Mesenchymal stem cell (in vitro differentiated cells and primary cell): Measurements from ENCODE around the gene STMP1.

Experiments used
- DNase-seq: peaks from one replicate; pipeline ENCODE4 v3.0.0-alpha.2; 2013
- H2AFZ ChIP-seq: one replicate; pipeline ENCODE4 v1.6.1; 2013; ENCODE audit warnings: low read depth, mild to moderate bottlenecking, control low read depth, inconsistent platforms, low read length, moderate library complexity
- H2AK5ac ChIP-seq: 2 replicates; pipeline ENCODE4 v1.6.1; 2013; ENCODE audit warnings: low read length, moderate library complexity, mild to moderate bottlenecking, inconsistent platforms; ENCODE audit not compliant: severe bottlenecking
- H2BK120ac ChIP-seq: one replicate; pipeline ENCODE4 v1.6.1; 2013; ENCODE audit warnings: low read depth, mild to moderate bottlenecking, inconsistent platforms, low read length, moderate library complexity
- H2BK12ac ChIP-seq, 2 experiments: one replicate each; pipeline ENCODE4 v1.6.1; 2013; ENCODE audit warnings: inconsistent platforms in 2 of 2, low read length in 2 of 2, mild to moderate bottlenecking in 2 of 2, moderate library complexity in 2 of 2, control low read depth in 1 of 2
- H2BK15ac ChIP-seq: one replicate; pipeline ENCODE4 v1.6.1; 2013; ENCODE audit warnings: mild to moderate bottlenecking, low read depth, inconsistent platforms; ENCODE audit not compliant: poor library complexity, severe bottlenecking
- H2BK5ac ChIP-seq: 2 replicates; pipeline ENCODE4 v1.6.1; 2013; ENCODE audit warnings: low read depth, mild to moderate bottlenecking, low read length, control low read depth, inconsistent platforms; ENCODE audit not compliant: poor library complexity, severe bottlenecking
- H3K14ac ChIP-seq, 2 experiments: one replicate each; pipeline ENCODE4 v1.6.1; 2013; ENCODE audit warnings: inconsistent platforms in 2 of 2, low read length in 2 of 2, control low read depth in 1 of 2, mild to moderate bottlenecking in 1 of 2, moderate library complexity in 1 of 2
- H3K18ac ChIP-seq, 2 experiments: one replicate each; pipeline ENCODE4 v1.6.1; 2013; ENCODE audit warnings: inconsistent platforms in 2 of 2, low read length in 2 of 2, control low read depth in 1 of 2, low read depth in 1 of 2, mild to moderate bottlenecking in 1 of 2
- H3K23ac ChIP-seq, 2 experiments: one replicate each; pipeline ENCODE4 v1.6.1; 2013; ENCODE audit warnings: inconsistent platforms in 2 of 2, low read length in 2 of 2, mild to moderate bottlenecking in 2 of 2, moderate library complexity in 2 of 2, control low read depth in 1 of 2
- H3K27ac ChIP-seq: 2 replicates; pipeline ENCODE4 v1.5.1; 2013; ENCODE audit warnings: mild to moderate bottlenecking, moderate library complexity, low read length, control low read depth, inconsistent platforms; ENCODE audit not compliant: poor library complexity, severe bottlenecking
- H3K27me3 ChIP-seq, 2 experiments: 2 replicates each; pipeline versions ENCODE4 v1.6.1 to v1.7.0; 2013; ENCODE audit warnings: low read length in 2 of 2, mild to moderate bottlenecking in 2 of 2, moderate library complexity in 2 of 2, control low read depth in 1 of 2, inconsistent platforms in 1 of 2; ENCODE audit not compliant: control insufficient read depth in 1 of 2, insufficient read depth in 1 of 2
- H3K36me3 ChIP-seq, 2 experiments: 2 replicates each; pipeline versions ENCODE4 v1.6.1 to v1.7.0; 2013; ENCODE audit warnings: low read length in 2 of 2, control low read depth in 1 of 2, inconsistent platforms in 1 of 2, low read depth in 1 of 2, mild to moderate bottlenecking in 1 of 2; ENCODE audit not compliant: insufficient read depth in 2 of 2, control insufficient read depth in 1 of 2
- H3K4ac ChIP-seq, 2 experiments: one replicate each; pipeline ENCODE4 v1.6.1; 2013; ENCODE audit warnings: inconsistent platforms in 2 of 2, low read length in 2 of 2, mild to moderate bottlenecking in 2 of 2, moderate library complexity in 2 of 2, control low read depth in 1 of 2, low read depth in 1 of 2
- H3K4me1 ChIP-seq: 2 replicates; pipeline ENCODE4 v1.6.1; 2013; ENCODE audit warnings: low read depth, low read length, control low read depth; ENCODE audit not compliant: control insufficient read depth, insufficient read depth
- H3K4me2 ChIP-seq: 2 replicates; pipeline ENCODE4 v1.6.1; 2013; ENCODE audit warnings: low read length, mild to moderate bottlenecking, inconsistent platforms; ENCODE audit not compliant: poor library complexity, severe bottlenecking
- H3K4me3 ChIP-seq, 2 experiments: 2 replicates each; pipeline versions ENCODE4 v1.5.1 to v1.7.0; 2013; ENCODE audit warnings: low read length in 2 of 2, mild to moderate bottlenecking in 2 of 2, control low read depth in 1 of 2, low read depth in 1 of 2; ENCODE audit not compliant: insufficient read depth in 1 of 2
- H3K79me1 ChIP-seq: replicated peaks from 2 replicates; pipeline ENCODE4 v1.6.1; 2013; ENCODE audit warnings: mild to moderate bottlenecking, control low read depth, low read length, inconsistent platforms; ENCODE audit not compliant: poor library complexity, severe bottlenecking
- H3K9ac ChIP-seq: 2 replicates; pipeline ENCODE4 v1.7.0; 2013; ENCODE audit warnings: mild to moderate bottlenecking, low read length, moderate library complexity
- H3K9me3 ChIP-seq: 2 replicates; pipeline ENCODE4 v1.7.0; 2013; ENCODE audit warnings: mild to moderate bottlenecking, low read length; ENCODE audit not compliant: control insufficient read depth
- H4K8ac ChIP-seq: one replicate; pipeline ENCODE4 v1.6.1; 2013; ENCODE audit warnings: inconsistent platforms, mild to moderate bottlenecking, low read length, moderate library complexity
- H4K91ac ChIP-seq: one replicate; pipeline ENCODE4 v1.6.1; 2013; ENCODE audit warnings: mild to moderate bottlenecking, low read length, inconsistent platforms
- WGBS: methylation state at CpG from one replicate; pipeline ENCODE4 v1.1.7; 2013; ENCODE audit warnings: mixed read lengths; 5-methylcytosine and 5-hydroxymethylcytosine counted together

The STMP1 gene

DNA sequence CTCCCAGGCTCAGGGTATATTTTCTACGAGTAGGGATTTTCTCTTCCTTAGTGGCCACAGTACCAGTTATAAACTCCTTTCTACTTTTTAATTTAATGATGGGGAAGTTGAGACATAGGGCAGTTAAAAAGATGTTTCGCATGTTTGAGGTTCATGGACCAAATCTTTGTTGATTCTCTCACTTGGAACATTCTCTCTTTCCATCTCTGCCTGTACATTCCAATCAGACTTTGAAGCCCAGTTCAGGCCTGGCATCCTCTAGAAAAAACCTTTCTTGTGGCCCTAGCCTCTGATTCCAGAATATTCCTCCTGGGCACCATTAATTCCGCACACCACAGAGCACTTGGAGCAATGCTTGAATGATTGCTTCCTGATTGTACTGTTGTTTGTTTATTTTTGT, 47.2 kb downstream of the STMP1 start:
- Histone ChIP-seq H3K27ac (no peak overlapping the region), H2BK5ac (no peak overlapping the region), H3K9me3 (no peaks in the 10 kb centered on the region), H3K36me3 (peaks cover 3 to 42% of the 10 kb centered on the region in 2 experiments), H4K91ac (no peak overlapping the region), H3K4ac (no peak overlapping the region), H3K79me1 (no peaks in the 10 kb centered on the region), H3K9ac (no peak overlapping the region), H3K4me2 (no peak overlapping the region), H2BK120ac (no peak overlapping the region), H3K27me3 (peaks cover 0 to 13% of the 10 kb centered on the region in 2 experiments), H4K8ac (no peak overlapping the region), H3K23ac (no peak overlapping the region), H2AK5ac (no peak overlapping the region), H3K4me3 (no peak overlapping the region), H2BK12ac (no peak overlapping the region), H3K18ac (no peak overlapping the region), H2BK15ac (no peak overlapping the region), H2AFZ (no peak overlapping the region), H3K4me1 (peaks cover 9% of the 10 kb centered on the region), H3K14ac (no peak overlapping the region)
- no peak for DNase-seq
- WGBS: 94% methylated on average over 1 of the region's 3 CpGs

- no peak overlapping the region for H4K8ac ChIP-seq
- no peak overlapping the region for H2BK5ac ChIP-seq
- DNase-seq: no peak
- no peak overlapping the region for H4K91ac ChIP-seq
- H3K79me1 ChIP-seq: no peaks in the 10 kb centered on the region
- no peak overlapping the region for H3K14ac ChIP-seq
- 37% methylated on average over 10 of the region's 11 CpGs for WGBS
- H3K4ac ChIP-seq: no peak overlapping the region
- H2BK120ac ChIP-seq: no peak overlapping the region
- H2AFZ ChIP-seq: no peak overlapping the region
- H3K9me3 ChIP-seq: no peaks in the 10 kb centered on the region
- H3K18ac ChIP-seq: no peak overlapping the region
- H3K4me1 ChIP-seq: peaks cover 15% of the 10 kb centered on the region
- H3K9ac ChIP-seq: no peak overlapping the region
- H3K27me3 ChIP-seq: peaks cover 0 to 13% of the 10 kb centered on the region in 2 experiments
- no peak overlapping the region for H2BK15ac ChIP-seq
- H3K27ac ChIP-seq: no peak overlapping the region
- no peak overlapping the region for H3K4me2 ChIP-seq
- no peak overlapping the region for H2BK12ac ChIP-seq
- H3K36me3 ChIP-seq: peaks cover 3 to 43% of the 10 kb centered on the region in 2 experiments
- no peak overlapping the region for H2AK5ac ChIP-seq
- no peak overlapping the region for H3K23ac ChIP-seq
- no peak overlapping the region for H3K4me3 ChIP-seq
Measured at GRCh38 chr7:135710417-135711138, 48.3 kb downstream of the STMP1 start.

DNA sequence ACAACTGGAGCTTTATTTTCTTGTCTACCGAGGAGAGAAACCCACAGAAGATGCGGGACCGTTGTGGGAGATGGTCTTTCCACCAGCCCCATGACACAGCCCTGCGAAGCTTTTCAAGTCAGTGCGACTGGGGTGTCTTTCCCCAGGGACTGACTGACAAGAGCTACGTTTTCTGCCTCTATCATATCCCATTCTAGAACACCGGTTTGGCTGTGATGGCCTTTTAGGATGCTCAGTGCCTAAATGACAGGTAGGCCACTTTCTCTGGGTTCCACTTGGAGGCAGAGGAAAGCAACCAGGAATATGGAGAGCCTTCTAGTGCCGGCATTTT, 48.8 kb downstream of the STMP1 start:
- Histone ChIP-seq H4K8ac (no peak overlapping the region), H2BK12ac (no peak overlapping the region), H3K27ac (no peak overlapping the region), H3K23ac (no peak overlapping the region), H3K4me3 (no peak overlapping the region), H2AFZ (no peak overlapping the region), H3K27me3 (peaks cover 0 to 13% of the 10 kb centered on the region in 2 experiments), H3K4me2 (no peak overlapping the region), H2BK5ac (no peak overlapping the region), H2BK15ac (no peak overlapping the region), H3K14ac (no peak overlapping the region), H3K4me1 (peaks cover 15% of the 10 kb centered on the region), H2BK120ac (no peak overlapping the region), H3K18ac (no peak overlapping the region), H2AK5ac (no peak overlapping the region), H3K36me3 (peaks cover under 1 to 42% of the 10 kb centered on the region in 2 experiments), H3K4ac (no peak overlapping the region), H3K9ac (no peak overlapping the region), H4K91ac (no peak overlapping the region), H3K9me3 (no peaks in the 10 kb centered on the region), H3K79me1 (no peaks in the 10 kb centered on the region)
- WGBS: 74% methylated on average over 8 of the region's 8 CpGs
- no peak for DNase-seq

GRCh38 chr7:135712182-135712782, 50.0 kb downstream of the STMP1 start:
- Histone ChIP-seq H2BK12ac (no peak overlapping the region), H3K4ac (no peak overlapping the region), H3K36me3 (peaks cover 0 to 35% of the 10 kb centered on the region in 2 experiments), H3K18ac (no peak overlapping the region), H2BK15ac (no peak overlapping the region), H2BK120ac (no peak overlapping the region), H3K14ac (no peak overlapping the region), H2AFZ (no peak overlapping the region), H2BK5ac (no peak overlapping the region), H3K23ac (no peak overlapping the region), H3K4me2 (no peak overlapping the region), H3K4me3 (no peak overlapping the region), H3K27ac (no peak overlapping the region), H4K91ac (no peak overlapping the region), H4K8ac (no peak overlapping the region), H3K9ac (no peak overlapping the region), H3K9me3 (no peaks in the 10 kb centered on the region), H3K27me3 (peaks cover 0 to 13% of the 10 kb centered on the region in 2 experiments), H3K79me1 (no peaks in the 10 kb centered on the region), H2AK5ac (no peak overlapping the region), H3K4me1 (peaks cover 15% of the 10 kb centered on the region)
- WGBS: 94% methylated on average over 3 of the region's 4 CpGs
- DNase-seq: no peak
